Progenitor cell of endocrine pancreas (in vitro differentiated cells): ENCODE data around the gene CABP1. TPM values are rescaled to one million over a fixed set of nuclear protein-coding genes. Genes with fewer than 3 reads are reported as not detected.

Experiments
- DNase-seq: peaks from one replicate; pipeline ENCODE4 v3.0.0; 2021; ENCODE audit warnings: low spot score; ENCODE audit not compliant: unreplicated experiment
- H3K27ac Mint-ChIP-seq: 2 replicates; pipeline ENCODE4 v1.8.0; 2021; ENCODE audit warnings: mild to moderate bottlenecking, moderate library complexity, mixed read lengths
- H3K27me3 Mint-ChIP-seq: 2 replicates; pipeline ENCODE4 v1.8.0; 2021; ENCODE audit warnings: mixed read lengths
- H3K36me3 Mint-ChIP-seq: 2 replicates; pipeline ENCODE4 v1.8.0; 2022; ENCODE audit warnings: mixed read lengths; ENCODE audit not compliant: insufficient read depth
- H3K4me1 Mint-ChIP-seq: 2 replicates; pipeline ENCODE4 v1.8.0; 2021; ENCODE audit warnings: low read depth, mixed read lengths
- H3K4me3 Mint-ChIP-seq: 2 replicates; pipeline ENCODE4 v1.8.0; 2021; ENCODE audit warnings: low read depth, mild to moderate bottlenecking, moderate library complexity, mixed read lengths
- H3K9me3 Mint-ChIP-seq: 2 replicates; pipeline ENCODE4 v1.8.0; 2021; ENCODE audit warnings: low read depth, mixed read lengths
- CTCF ChIP-seq: fragments of 200-600 bp; sonication (generic); IDR thresholded peaks from one replicate; pipeline ENCODE4 v1.5.0; 2021; ENCODE audit warnings: antibody characterized with exemption, mild to moderate bottlenecking; ENCODE audit not compliant: unreplicated experiment
- total RNA-seq: library from RNA; stranded (reverse); gene quantifications from 2 replicates; pipeline ENCODE4 v1.2.1, GENCODE V29; 2021

The CABP1 gene
- total RNA-seq, 1 donor from 2014 or later: 0.19 TPM

- H3K27ac Mint-ChIP-seq: peak overlapping the region; percentile 74
- H3K27me3 Mint-ChIP-seq: no peaks in the 10 kb centered on the region
- DNase-seq: no peak
- H3K36me3 Mint-ChIP-seq: peaks cover 3% of the 10 kb centered on the region
- H3K4me1 Mint-ChIP-seq: peaks cover 47% of the 10 kb centered on the region
- TF ChIP-seq CTCF: no peak
- peak overlapping the region; percentile 76 for H3K4me3 Mint-ChIP-seq
- no peaks in the 10 kb centered on the region for H3K9me3 Mint-ChIP-seq
Observed at GRCh38 chr12:120688527-120689071, 48.2 kb downstream of the CABP1 start.

GRCh38 chr12:120689397-120690082 lies 49.1 kb downstream of the CABP1 start:
- TF ChIP-seq CTCF: no peak
- H3K27me3 Mint-ChIP-seq: no peaks in the 10 kb centered on the region
- peak overlapping the region; percentile 74 for H3K27ac Mint-ChIP-seq
- peaks cover 47% of the 10 kb centered on the region for H3K4me1 Mint-ChIP-seq
- no peak for DNase-seq
- H3K36me3 Mint-ChIP-seq: peaks cover 5% of the 10 kb centered on the region
- peak overlapping the region; percentile 76 for H3K4me3 Mint-ChIP-seq
- H3K9me3 Mint-ChIP-seq: no peaks in the 10 kb centered on the region

- no peak for TF ChIP-seq CTCF
- no peaks in the 10 kb centered on the region for H3K9me3 Mint-ChIP-seq
- peaks cover 10% of the 10 kb centered on the region for H3K36me3 Mint-ChIP-seq
- no peak overlapping the region for H3K4me3 Mint-ChIP-seq
- no peak for DNase-seq
- no peaks in the 10 kb centered on the region for H3K27me3 Mint-ChIP-seq
- H3K27ac Mint-ChIP-seq: peak overlapping the region; percentile 74
- H3K4me1 Mint-ChIP-seq: peaks cover 47% of the 10 kb centered on the region
Observed at GRCh38 chr12:120690083-120690450, 49.6 kb downstream of the CABP1 start.

- no peak overlapping the region for H3K27ac Mint-ChIP-seq
- H3K36me3 Mint-ChIP-seq: peaks cover 13% of the 10 kb centered on the region
- peaks cover 47% of the 10 kb centered on the region for H3K4me1 Mint-ChIP-seq
- no peak for TF ChIP-seq CTCF
- no peak for DNase-seq
- no peaks in the 10 kb centered on the region for H3K27me3 Mint-ChIP-seq
- H3K9me3 Mint-ChIP-seq: no peaks in the 10 kb centered on the region
- no peak overlapping the region for H3K4me3 Mint-ChIP-seq
Observed at GRCh38 chr12:120690978-120691377, 50.6 kb downstream of the CABP1 start.

GRCh38 chr12:120692524-120693033 lies 52.2 kb downstream of the CABP1 start:
- Mint-ChIP-seq H3K4me3 (no peak overlapping the region), H3K9me3 (no peaks in the 10 kb centered on the region), H3K27ac (no peak overlapping the region), H3K27me3 (no peaks in the 10 kb centered on the region), H3K4me1 (peaks cover 47% of the 10 kb centered on the region), H3K36me3 (peaks cover 24% of the 10 kb centered on the region)
- no peak for TF ChIP-seq CTCF
- no peak for DNase-seq
